GM18861 (cell line): ENCODE results near the gene PAX2.

Experiments
- ATAC-seq: cut with Tn5 transposase; IDR thresholded peaks from one replicate; pipeline ENCODE4 v1.9.1; 2021; ENCODE audit not compliant: unreplicated experiment

The PAX2 gene

DNA sequence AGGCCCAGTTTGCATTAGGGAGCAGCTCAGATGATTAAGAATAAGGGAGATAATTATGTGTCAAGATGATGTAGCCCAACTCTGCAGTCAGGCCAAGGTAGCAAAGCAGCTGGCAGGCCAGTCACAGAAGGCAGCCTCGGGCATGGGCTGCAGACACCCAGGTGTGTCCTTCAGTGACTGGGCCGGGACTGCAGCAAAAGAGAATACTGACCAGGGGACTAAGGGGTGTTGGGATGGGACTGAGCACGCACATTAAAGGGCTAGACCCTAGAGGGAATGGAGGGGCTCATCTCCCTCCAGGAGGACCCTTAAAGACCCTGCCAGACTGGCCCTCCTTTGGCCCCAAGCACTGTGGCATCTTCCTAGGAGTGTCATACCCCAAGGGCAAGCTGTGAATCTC lies 38.7 kb downstream of the PAX2 start:
- no peak for ATAC-seq

DNA sequence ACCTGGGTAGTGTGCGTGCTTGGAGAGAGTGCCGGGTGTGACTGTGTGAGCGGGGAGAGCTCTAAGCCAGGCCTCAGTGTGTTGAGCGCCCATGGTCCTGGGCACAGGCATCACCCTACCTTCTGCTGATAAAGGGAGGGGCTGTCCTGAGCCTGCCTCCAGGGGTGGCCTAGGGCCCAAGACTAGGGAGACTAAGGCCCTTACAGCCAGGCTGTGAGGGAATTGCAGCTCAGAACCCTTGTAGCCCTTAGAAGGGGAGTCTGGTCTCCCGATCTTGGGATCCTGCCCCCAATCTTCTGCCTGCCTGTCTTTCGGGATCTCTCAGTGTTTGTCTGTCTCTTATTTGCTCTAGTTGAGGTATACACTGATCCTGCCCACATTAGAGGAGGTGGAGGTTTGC lies 41.2 kb downstream of the PAX2 start:
- ATAC-seq = no peak

DNA sequence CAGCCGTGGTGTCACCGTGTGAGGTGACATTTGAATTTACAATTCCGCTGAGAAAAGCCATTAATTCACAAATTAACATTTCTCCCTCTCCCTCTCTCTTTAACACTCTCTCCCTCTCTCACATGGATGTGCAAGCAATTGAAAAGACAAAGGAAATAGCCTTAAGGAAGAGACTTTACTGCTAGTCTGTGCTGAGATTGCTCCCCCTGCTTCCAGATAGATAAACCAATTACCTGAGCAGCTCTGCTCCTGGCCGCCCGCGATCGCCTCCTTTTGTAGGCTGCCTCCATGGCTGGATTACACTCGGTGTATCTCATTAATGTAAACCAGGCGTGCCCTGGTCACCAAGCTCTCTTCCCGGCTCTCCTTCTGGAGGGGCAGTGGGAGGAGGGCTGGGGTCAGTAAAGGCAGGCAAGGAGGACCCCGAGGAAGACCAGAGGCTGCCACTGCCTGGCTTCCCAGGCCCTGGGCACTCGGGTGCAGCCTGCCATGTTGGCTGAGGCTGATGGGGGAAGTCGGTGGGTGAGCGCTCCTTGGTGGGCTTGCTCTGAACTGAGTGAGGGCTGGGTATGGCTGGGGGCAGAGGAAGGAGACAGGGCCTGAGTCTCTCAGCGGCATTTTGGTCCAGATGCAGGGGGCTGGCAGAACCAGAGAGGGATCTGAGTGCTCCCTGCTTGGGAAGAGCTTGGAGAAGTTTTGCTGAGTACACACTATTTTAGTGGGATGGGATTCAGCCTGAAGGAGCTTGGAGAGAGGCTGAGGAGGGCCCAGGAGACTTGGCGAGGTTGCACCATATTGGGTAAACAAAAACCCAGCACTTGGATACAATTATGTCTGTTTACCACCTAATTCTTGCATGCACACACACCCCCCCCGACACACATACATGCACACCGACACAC lies 42.9 kb downstream of the PAX2 start:
- no peak for ATAC-seq

DNA sequence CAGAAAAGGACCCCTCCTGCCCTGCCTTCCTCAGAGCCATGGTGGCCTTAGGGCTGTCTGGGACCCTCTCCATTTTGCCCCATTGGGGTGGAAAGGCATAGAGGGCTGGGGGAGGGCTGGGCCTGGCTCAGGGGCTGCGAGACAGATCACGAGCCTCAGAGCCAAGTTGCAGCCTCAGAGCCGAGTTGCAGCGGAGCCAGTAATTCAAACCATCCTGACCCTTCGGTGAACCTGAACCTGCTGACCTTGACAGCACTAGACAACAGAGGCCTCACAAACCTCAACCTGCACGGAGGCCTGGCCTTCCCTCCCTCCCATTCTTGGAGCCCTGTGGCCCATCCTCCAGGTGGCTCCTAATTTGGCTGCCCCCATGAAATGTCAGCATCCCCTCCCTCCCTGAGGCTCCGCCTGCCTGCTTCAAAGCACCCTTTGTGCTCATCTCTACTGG lies 45.4 kb downstream of the PAX2 start:
- no peak for ATAC-seq

DNA sequence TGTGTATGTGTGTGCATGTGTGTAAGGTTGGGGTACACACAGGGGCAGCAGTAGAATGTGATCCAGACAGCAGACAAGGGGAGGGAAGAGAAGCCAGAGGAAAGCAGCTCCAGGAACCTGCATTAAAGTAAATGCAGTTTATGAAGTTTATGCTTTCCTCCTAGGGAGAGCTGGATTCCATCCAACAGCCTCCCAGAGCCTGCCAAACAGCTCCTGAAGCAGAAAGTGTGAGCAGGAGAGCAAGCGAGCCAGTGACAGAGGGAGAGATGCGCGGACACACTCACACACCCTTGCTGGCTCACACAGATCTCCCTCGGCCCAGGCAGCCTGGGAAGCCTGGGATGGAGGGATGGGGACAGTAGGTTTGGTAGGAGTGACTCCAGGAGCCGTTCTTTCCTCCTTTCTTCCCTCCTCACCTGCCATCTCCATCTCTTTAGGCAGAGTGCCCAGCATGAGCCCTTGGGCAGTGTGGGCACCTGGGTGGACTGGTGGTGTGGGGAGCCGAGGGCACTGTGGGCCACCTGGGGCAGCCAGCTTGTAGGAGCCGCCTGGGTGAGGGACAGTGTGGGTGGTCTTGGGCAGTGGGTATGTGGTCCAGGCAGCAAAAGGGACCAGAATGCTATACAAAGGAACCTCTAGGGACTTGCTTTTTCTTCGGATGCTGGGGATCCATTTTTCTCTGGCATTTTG lies 46.1 kb downstream of the PAX2 start:
- no peak for ATAC-seq

DNA sequence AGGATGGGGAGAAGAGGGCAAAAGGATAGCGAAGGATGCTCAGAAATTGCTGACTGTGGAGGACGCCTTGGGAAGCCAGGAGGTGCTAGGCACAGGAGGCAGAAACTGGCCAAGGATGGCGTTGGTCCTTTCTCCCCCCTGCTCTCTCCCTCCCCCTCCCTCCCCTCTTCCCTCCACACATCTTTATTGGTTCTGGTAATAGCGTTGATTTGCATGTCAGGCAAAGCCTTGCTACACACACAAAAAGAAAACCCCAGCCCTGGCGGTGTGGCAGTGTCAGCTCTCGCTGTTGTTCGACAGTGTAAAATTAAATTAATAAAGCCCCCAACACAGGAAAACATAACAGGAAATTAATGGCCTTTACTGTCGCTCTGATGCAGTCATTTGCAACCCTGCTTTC lies 47.2 kb downstream of the PAX2 start:
- ATAC-seq = no peak

DNA sequence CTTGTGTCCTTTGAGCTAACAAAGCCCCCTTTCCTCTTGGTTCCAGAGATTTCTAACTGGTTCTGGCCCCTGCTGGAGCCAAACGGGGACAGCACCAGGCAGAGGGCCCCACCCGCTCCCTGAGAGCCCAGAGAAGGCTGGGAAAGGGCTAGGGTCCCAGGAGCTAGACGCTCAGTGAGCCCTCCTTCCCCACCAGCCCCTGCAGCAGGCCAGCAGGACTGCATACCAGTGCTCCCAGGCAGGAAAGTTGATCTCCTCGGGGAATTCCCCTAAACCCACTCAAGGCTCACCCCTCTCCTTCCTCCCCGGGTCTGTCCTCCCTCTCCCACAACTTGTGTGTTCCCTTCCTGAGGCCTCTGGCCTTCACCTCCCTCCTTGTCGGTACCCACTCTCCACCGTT lies 47.7 kb downstream of the PAX2 start:
- ATAC-seq = no peak

DNA sequence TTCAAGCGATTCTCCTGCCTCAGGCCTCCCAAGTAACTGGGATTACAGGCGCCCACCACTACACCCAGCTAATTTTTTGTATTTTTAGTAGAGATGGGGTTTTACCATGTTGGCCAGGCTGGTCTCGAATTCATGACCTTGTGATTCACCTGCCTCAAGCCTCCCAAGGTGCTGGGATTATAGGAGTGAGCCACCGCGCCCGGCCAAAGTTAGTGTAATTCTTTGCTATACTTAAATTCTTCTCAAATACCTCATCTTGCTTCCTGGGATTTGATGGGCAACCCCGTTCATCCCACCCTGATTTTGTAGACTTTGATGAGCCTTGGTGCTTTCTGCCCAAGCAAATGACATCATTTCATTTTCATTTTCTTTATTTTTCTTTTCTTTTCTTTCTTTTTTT lies 54.5 kb downstream of the PAX2 start:
- no peak for ATAC-seq

DNA sequence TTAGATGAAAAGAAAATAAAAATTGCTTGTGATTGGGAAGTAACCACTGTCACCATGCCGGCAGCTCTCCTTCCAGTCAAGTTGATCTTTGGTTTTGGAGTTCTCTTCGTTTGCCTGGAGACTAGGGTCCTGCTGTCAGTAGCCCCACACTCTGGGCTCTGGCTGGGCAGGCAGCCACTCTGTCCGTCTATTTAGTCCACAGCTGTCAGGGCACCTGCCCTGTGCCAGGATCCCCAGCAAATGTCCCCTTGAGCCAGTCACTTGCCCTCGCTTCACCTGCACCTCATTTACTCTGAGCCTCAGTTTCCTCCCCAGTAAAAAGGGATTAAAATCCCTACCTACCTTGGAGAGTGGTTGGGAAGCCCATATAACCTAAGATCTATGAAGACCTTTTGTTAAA lies 55.5 kb downstream of the PAX2 start:
- ATAC-seq = no peak

DNA sequence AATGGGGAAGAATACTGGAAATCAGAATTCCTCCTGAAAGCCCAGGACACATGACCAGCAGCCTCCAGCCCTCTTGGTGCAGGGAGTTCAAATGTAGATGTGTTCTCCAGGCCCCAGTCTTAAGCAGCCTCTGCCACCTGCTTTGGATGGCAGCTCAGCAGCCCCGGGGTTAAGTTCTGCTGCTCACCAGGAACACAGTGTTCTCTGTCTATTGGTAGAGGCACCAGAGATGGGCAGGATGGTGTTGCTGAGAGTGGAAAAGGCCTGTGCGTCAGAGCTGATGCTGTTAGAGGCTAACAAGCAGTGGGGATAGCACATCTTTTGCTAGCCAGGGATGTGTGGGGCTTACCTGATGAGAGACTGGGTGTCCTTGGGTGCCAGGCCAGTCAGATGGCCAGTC lies 56.8 kb downstream of the PAX2 start:
- no peak for ATAC-seq

DNA sequence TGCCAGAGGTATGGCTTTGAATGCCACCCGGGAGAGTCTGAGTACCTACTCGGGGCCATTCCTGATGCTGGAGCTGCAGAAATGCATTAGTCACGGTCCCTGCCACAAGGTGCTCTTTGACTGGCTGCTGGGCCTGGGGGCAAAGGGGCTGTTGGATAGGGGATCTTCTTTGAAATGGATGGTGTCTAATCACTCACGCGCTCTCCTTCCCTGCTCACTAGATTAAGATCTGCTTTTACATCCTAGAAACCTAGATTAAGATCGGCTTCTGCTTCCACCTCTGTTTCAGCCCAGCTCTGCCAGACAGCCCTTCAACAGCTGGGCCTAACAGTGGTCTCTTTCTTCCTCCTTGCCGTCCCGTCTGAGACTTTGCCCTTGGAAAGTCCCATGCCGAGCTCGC lies 57.2 kb downstream of the PAX2 start:
- no peak for ATAC-seq

DNA sequence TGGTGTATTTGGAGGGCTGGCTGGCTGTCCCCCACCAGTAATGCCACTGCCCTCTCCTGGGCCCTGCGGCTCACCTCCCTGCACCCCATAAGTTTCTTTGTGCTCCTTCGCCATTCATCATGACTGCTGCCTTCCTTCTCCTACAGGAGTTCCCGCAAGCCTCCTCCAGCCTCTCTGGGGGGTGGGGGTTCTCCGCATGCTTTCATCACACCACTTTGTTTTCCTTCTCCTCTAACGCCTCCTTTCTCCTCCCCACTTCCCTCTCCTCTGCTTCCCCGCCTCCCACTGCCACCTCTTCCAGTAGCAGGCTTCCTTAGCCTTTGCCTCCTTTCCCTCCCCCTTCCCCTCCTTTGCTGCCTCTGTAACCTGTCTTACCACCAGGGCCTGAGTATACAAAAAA lies 58.1 kb downstream of the PAX2 start:
- no peak for ATAC-seq

DNA sequence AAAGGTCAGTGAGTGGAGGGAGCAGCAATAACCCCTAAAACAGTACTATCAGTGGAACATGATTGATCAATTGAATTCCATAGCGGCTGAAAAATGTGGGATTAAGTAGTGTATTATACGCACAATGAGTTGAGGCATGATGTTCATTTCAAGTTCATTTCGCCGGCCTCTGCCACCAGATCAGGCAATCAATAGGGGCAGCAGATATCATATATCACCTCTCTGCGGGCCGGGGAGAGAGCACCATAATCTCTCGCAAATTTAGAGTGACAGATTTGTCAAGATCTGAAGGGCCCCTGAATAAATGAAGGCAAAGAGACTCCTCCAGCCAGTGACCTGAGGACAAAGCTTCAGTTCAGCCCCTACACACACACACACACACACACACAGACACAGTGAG lies 58.5 kb downstream of the PAX2 start:
- no peak for ATAC-seq

DNA sequence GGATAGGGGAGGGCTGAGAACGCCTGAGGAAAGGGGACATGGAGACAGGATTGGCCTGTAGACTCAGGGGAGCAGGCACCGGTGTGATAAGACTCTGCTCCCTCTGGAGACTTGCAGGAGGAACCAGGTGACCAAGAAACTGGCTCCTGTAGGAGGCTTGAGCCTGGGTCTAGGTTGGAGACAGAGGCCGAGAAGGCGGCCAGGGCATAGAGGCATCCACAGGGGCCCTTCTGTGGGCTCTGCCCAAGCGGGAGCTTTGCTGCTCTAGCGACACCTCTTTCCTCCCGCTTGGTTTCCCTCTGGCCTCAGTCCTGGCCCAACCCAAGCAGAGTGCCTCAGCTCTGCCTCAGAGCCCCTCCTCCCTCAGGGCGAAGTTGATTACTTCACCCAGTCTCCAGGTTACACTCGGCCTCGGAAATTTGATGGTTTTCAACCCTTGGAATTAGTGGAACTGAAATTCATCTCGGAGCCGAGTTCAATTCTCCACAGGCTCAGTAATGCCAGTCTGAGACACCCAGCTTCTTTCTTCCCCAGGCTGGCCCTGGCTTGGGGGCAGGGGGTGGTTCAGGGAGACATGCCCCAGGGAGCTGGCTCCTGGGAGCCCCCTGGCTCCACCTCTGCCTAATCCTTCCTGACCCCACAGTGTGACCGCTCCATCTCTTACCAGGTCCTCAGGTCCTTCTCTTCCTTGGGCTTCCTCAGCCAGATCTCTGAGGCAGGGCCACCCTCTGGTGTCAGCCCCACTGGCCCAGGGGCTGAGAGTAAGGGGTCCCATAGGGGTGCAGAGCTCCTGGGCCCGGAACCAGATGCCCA lies 60.4 kb downstream of the PAX2 start:
- no peak for ATAC-seq

DNA sequence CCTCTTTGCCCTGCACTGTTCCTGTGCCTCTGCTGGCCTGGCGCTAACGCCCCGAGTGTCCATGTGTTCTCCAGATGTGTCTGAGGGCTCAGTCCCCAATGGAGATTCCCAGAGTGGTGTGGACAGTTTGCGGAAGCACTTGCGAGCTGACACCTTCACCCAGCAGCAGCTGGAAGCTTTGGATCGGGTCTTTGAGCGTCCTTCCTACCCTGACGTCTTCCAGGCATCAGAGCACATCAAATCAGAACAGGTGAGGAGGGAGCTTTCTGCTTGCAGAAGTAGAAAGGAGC lies 60.9 kb downstream of the PAX2 start:
- no peak for ATAC-seq

DNA sequence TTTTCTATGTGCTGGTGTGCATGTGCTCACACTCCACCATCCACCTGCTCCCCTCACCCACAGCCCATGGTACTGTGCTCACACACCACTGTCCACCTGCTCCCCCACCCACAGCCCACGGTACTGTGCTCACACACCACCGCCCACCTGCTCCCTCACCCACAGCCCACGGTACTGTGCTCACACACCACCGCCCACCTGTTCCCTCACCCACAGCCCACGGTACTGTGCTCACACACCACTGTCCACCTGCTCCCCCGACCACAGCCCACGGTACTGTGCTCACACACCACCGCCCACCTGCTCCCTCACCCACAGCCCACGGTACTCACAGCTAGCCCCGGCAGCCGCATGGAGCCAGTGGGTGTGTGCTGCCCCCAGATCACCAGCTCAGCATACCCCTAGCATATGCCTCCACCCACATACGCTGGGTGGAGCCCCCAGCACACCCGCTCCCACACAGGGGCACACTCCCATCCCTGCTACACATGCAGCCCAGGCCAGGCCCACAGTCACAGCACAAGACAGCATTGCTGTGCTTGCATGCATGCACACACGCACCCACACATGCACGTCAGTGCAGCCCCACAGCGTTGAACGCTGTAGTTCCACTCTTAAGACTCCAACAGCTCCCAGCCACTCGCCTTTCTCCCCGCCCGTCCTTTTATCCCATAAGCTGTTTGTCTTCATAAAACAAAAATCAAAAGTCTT lies 62.0 kb downstream of the PAX2 start:
- ATAC-seq = no peak

DNA sequence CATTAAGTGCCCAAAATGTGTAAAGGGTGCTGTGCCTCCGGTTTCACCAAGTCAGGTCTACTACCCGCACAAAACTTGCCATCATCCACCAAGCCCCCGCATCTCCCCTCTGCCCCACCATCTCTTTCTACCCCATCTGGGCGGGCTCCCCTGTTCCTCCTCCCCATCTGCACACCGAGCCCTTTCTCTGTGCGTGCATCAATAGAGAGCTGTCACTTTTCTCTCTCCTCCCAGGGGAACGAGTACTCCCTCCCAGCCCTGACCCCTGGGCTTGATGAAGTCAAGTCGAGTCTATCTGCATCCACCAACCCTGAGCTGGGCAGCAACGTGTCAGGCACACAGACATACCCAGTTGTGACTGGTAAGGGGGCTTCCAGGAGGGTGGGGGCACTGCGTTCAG lies 63.5 kb downstream of the PAX2 start:
- ATAC-seq = no peak

DNA sequence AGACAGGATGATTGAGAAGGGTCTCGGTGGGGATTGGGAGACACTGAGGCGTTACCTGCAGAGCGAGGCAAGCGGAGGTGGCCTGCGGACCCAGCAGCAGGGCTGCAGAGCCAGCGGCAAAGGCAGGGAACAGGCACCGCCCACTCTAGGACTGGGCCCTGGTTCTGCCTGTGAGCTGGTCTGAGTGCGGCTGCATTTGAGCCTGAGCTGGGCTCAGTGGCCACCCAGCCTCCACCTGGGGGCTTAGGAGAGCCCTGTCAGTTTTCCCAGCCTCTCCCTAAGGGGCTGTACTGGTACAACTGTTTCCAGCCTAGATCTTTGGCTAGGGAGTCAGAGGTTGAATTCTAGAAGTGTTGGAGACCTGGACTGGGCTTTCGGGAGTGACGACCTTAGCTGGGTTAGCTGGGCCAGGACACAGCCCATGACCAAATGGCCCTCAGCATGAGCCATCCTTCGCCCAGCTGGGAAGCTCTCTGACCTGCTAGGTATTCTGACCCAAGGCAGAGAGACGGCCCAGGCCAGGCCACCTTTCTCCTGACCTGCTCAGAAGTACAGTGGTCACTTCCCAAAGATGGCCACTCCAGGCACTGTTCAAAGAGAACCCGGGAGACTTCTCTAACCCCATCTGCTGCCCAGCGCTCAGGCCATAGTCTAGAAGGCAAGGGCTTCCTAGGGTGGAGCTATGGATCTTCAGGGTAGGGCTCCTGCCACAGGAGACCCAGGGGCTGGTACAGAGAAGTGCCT lies 64.9 kb downstream of the PAX2 start:
- no peak for ATAC-seq

DNA sequence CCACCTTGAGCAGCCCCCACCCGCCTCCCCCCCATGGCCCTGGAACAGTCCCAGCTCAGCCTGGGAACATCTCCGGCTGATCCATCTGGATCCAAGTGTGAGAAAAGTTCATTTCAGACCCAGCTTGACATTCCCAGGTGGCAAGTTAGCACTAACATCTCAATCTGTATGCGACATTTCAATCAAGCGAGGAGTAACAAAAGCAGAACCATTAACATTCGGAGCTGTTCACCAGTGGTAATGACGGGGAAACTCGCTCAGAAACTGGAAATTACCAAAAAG lies 65.4 kb downstream of the PAX2 start:
- no peak for ATAC-seq

DNA sequence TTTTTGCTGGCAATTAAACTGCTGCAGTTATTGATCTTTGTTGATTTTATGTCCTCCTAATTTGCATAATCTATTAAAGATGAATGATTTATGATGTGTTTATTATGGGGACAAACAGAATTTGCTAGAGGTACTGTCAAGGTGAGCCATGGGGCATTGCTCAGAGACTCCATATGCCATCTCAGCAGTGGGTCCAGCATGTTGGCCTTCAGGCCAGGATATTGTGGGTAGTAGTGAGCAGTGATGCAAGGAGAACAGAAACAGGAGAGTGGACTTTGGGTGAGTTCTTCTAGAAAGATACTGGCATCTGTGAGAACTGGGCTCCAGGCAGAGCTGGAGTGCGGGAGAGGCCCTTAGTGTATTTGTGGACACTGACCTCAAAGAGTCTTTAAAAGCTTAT lies 65.9 kb downstream of the PAX2 start:
- ATAC-seq = no peak
